Urothelium cell line (cell line): ENCODE results near the gene CBARP.
"Not testable (repeated sequence)": the region's sequence is repeated elsewhere in the genome, so short reads cannot be mapped to it uniquely, and the experiment has no call there.

Experiments
- DNase-seq: peaks from one replicate; pipeline ENCODE4 v3.0.0; 2011; ENCODE audit warnings: low spot score, mixed read lengths
- FAIRE-seq: peaks from 2 replicates; lab custom pipeline; 2011; peaks lifted over from hg19 to GRCh38; lab: Jason Lieb, UNC

The CBARP gene

GRCh38 chr19:1216756-1217155, 21.0 kb downstream of the CBARP start:
- no peak for DNase-seq
- FAIRE-seq = no peak

DNA sequence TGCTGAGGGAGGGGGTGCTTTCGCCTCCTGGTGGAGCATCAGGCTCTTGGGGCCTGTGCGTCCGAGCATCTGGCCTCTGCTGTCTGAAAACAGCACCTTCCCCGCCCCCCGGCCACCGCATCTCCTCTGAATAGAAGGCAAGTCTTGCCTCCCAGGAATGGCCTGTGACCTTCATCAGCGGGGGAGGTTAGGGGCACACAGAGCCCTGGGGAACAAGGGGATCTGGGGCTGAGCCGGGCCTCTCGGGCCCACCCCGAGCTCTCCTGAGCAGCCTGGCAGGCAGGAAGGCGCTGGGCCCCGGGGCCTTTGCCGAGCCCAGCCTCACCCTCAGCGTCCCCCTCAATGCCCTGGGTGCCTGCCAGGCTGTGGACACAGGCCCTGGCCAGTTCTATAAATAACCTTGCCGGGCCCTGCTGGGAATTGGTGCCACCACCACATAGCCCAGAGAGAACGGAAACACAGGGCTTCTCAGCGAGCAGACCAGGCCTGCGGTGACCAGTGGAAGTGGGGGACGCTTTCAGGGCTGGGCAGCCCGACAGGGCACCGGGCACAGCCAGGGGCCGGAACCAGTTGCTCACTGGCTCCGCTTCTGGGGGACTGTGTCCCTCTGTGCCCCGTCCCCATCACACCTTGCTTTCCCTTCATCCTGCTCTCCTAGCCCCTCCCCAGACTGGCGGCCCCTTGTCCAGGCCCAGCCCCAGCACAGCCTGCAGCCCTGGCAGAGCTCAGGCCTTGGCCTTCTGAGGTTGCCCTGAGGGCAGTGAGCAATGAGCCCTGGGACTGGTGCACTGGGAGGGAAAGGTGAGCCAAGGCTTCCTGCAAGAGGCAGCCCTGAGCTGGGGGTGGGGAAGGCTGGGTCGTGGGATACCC, 22.7 kb downstream of the CBARP start:
- DNase-seq = no peak

DNA sequence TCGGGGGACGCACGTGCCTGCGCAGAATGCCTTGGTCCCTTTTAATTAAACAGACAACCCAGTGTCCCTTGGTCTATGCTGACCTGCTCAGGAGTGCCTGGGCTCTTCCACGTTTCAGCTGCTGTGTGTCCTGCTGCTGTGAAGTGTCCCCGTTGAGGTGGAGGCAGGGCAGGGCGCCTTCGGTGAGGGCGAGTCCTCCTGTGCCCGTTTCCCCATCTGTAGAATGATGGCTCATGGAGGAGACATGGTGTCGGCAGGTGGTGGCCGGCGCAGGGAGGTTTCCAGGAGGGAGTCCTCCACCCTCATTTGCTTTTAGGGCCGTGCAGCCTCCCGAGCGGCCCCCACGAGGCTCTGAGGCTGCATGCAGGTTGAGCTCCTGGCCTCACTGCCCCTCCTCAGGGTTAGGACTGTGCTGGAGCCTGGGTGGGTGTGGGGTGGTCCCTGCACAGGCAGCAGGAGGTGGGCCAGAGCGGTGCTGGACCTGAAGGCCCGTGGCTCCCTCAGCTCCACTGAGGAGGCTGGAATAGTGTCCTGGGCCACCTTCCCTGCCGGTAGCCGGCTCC, 23.4 kb downstream of the CBARP start:
- no peak for DNase-seq
- FAIRE-seq = no peak

More for the DNA sequence above, 22.7 kb downstream of the CBARP start:
- no peak for FAIRE-seq

DNA sequence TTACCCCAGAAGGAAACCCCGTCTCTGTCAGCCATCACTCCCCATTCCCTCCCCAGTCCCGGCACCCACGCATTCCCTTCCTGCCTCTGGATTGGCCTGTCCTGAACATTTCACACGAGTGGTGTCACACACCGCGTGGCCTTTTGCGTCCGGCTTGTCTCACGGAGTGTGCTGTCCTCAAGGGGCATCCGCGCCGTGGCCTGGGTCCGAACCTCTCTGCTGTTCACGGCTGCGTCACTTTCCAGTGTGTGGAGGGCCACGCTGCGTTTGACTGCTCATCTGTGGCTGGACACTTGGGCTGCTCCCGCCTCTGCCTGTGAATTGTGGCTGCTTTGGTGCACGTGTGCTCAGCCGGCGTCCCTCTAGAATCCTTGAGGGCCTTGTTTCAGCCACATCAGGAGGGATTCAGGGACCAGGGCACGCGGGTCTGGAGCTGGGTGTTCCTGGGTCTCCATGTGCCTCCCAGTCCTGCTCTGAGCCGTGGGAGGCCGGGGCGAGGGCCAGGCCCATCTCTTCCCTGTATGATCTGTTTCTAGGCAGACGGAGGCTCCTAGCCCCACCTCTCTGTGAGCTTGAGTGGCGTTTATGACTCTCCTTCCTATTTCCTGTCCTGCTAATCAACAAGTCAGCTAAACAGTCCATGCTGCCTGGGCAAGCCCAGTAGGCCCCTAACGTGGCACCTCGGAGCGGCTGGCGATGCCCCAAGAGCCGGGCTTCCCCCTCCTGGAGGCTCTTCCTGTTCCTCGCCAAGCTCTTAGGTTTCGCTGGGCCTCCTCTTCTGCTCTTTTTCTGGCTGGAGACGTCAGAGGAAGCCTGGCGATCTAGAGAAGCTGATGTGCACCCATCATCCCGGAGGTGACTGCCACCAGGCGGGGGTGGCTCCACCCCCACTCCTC, 24.2 kb downstream of the CBARP start:
- no peak for FAIRE-seq

DNA sequence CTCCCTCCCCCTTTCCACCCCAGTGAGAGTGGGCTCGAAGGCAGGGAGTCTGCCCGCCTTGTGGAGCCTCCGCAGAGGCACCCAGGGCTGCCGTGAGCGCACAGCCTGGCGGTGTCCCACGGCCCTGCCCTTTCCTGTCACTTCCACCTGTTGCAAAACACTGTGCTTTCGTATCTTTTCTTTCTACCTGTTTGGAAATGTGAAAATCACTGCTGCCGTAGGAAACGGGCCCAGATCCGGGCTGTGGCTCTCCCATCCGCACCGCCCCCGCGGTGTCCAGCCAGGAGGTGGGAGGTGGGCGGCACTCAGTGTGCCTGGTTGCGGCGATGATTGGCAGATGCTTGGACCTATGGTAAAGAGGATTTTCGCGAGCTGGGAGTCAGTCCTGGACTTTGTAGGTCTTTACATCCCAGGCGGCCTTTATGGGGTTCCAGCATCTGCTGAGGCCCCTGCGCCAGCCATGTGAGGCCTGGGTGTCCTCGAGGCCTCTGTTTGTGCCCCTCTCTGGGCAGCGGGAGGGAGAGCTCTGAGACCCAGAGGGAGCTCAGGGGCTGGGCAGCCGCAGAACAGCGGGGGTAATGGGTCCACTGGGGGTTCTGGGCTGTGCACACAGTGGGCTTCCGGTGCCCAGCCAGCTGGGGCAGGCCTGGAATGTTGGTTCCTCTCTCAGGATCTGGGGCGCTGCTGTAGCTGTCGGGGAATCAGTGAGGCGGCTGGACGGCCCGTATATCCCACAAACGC, 26.1 kb downstream of the CBARP start:
- no peak for FAIRE-seq
- no peak for DNase-seq

More for the DNA sequence above, 24.2 kb downstream of the CBARP start:
- DNase-seq = no peak

DNA sequence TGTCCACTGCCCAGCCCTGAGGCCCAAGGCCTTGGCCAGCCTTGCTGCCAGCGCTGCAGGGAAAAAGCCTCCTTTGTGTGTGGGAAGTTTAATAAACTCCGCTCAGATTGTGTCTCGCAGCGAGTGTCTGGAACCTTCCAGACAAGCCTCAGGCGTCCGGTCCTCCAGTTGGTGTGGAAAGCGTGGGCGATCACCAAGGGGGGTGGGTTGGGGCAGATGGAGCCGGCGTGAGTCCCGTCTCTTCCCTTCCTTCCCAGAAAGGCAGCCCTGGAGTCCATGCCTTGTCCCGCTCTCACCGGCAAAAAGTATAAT, 27.6 kb downstream of the CBARP start:
- no peak for FAIRE-seq

DNA sequence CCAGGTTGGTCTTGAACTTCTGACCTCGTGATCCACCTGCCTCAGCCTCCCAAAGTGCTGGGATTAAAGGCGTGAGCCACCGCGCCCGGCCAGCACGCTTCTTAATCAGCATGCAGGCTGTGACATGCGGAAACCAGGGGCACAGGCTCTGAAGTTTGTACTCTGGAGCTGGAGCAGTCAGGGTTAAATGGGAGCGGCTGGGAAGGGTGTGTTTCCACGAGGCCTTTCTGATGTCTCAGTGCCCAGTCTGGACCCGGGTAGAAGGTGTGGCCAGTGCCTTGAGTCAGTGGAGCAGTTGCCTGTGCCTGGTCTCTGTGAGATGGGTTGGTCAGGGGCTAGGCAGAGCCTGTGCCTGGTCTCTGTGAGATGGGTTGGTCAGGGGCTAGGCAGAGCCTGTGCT, 29.0 kb downstream of the CBARP start:
- not testable (repeated sequence) for DNase-seq

More for the DNA sequence above, 27.6 kb downstream of the CBARP start:
- DNase-seq = no peak

GRCh38 chr19:1206864-1207450, 30.8 kb downstream of the CBARP start:
- DNase-seq = no peak
- FAIRE-seq = no peak

More for the DNA sequence above, 29.0 kb downstream of the CBARP start:
- not testable (repeated sequence) for FAIRE-seq

DNA sequence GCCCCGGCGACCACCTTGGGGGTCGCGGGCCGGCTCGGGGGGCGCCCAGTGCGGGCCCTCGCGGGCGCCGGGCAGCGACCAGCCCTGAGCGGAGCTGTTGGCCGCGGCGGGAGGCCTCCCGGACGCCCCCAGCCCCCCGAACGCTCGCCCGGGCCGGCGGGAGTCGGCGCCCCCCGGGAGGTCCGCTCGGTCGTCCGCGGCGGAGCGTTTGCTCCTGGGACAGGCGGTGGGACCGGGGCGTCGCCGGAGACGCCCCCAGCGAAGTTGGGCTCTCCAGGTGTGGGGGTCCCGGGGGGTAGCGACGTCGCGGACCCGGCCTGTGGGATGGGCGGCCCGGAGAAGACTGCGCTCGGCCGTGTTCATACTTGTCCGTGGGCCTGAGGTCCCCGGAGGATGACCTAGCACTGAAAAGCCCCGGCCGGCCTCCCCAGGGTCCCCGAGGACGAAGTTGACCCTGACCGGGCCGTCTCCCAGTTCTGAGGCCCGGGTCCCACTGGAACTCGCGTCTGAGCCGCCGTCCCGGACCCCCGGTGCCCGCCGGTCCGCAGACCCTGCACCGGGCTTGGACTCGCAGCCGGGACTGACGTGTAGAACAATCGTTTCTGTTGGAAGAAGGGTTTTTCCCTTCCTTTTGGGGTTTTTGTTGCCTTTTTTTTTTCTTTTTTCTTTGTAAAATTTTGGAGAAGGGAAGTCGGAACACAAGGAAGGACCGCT, 31.5 kb downstream of the CBARP start:
- DNase-seq (no peak), FAIRE-seq (no peak)

DNA sequence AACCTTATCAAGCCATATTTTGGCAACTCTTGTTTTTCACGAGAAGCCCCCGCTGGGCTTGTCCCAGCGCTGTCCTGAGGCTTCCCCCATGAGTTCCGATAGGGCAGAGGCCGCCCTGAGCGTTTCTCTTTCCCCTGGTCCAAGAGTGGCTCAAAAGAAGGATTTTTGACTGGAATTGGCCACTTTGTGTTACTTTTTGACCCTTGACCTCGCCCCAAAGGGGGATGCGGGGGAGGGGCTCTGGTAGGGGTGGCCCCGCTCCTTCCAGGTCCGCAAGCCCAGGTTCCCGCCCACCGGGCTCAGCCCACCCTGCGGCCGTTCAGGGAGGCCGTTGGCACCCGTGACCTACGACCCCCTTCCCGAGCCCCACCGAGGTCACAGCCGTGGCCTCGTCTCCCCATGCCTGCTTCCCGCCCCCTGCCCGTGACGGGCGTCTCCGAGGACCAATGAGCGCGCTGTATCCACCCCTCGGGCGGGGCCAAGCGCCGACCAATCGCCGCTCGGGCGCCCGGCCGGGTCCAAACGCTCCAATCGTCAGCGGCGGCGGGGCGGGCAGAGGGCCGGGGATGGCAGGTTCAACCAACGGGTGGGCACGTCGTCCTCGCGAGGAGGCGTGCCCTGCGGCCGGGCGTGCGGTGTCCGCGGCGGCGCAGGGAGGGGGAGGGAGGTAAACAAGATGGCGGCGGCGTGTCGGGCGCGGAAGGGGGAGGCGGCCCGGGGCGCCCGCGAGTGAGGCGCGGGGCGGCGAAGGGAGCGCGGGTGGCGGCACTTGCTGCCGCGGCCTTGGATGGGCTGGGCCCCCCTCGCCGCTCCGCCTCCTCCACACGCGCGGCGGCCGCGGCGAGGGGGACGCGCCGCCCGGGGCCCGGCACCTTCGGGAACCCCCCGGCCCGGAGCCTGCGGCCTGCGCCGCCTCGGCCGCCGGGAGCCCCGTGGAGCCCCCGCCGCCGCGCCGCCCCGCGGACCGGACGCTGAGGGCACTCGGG, 32.4 kb downstream of the CBARP start, which contains the start of gene STK11:
STK11 (plus strand) TSS at position 665 of the 986 bp plus-strand sequence. CDS start 1,136 bp downstream, outside the sequence.
- FAIRE-seq (peak; percentile 70), DNase-seq (peak; percentile 98)

- FAIRE-seq, DNase-seq: not testable (repeated sequence)
These were observed 37.2 kb downstream of the CBARP start for GRCh38 chr19:1200614-1201013.

GRCh38 chr19:1199531-1199930, 38.3 kb downstream of the CBARP start:
- FAIRE-seq (no peak), DNase-seq (no peak)

DNA sequence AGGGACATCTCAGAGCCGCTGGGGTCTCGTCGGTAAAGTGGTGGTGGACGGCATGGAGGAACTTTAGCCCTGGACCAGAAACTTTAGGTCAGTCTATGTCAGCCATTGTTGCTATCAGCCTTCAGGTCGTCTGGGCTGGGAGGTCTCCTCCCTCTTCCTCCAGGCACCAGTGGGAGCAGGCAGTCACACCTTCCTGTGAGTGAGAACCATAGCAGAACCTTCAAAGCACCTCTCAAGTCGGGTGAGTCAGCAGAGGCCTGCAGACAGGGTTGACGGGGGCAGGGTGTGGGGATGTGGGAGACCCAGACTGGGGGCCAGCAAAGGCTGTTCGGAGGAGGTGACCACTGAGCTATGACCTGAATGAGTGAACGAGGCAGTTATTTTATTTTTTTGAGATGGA, 48.4 kb downstream of the CBARP start:
- FAIRE-seq = no peak
- no peak for DNase-seq

- no peak for FAIRE-seq
These were observed 54.1 kb downstream of the CBARP start for GRCh38 chr19:1183543-1184172.

GRCh38 chr19:1182727-1183126, 55.1 kb downstream of the CBARP start:
- FAIRE-seq = no peak
- DNase-seq = no peak

More at GRCh38 chr19:1183543-1184172, 54.1 kb downstream of the CBARP start:
- DNase-seq = peak; percentile 70

- DNase-seq (no peak), FAIRE-seq (no peak)
These were observed 55.7 kb downstream of the CBARP start for GRCh38 chr19:1182068-1182467.

- DNase-seq = no peak
- no peak for FAIRE-seq
These were observed 56.2 kb downstream of the CBARP start for GRCh38 chr19:1181606-1182005.
